GM10266 (cell line): ENCODE data around the gene MOB3A.

ENCODE experiments used
- DNase-seq: peaks from one replicate; pipeline ENCODE4 v3.0.0; 2012; ENCODE audit errors: extremely low spot score
- TF ChIP-seq, protein P1 (sequence below): IDR thresholded peaks from 2 replicates; pipeline ENCODE4 v1.5.1; 2012; ENCODE audit warnings: mild to moderate bottlenecking, low read depth; ENCODE audit not compliant: control insufficient read depth, insufficient read depth; ENCODE audit errors: missing control alignments

The MOB3A gene

DNA sequence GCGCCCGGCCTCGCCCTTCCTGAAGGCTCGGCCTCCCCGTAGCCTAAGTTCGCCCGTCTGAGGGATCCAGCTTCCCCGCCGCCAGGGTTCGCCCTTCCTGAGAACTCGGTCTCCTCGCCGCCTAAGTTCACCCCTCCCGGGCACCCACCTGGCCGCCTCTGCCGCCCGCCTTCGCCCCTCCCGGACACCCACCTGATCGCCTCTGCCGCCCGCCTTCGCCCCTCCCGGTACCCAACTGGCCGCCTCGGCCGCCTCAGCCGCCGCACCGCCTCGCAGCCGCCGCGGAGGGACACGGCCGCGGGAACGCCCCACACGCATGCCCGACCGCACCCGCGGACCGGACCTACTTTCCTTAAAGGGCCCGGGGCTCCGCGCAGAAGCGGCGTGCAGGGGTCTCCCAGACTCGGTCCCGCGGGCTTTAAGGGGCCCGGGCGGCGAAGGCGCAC is at the start of gene MOB3A:
Gene MOB3A, minus strand, starts transcription at position 293 of the 446 bp plus-strand sequence. CDS start 17,766 bp downstream, outside the sequence.
- DNase-seq: no peak
- TF ChIP-seq, protein P1, sequence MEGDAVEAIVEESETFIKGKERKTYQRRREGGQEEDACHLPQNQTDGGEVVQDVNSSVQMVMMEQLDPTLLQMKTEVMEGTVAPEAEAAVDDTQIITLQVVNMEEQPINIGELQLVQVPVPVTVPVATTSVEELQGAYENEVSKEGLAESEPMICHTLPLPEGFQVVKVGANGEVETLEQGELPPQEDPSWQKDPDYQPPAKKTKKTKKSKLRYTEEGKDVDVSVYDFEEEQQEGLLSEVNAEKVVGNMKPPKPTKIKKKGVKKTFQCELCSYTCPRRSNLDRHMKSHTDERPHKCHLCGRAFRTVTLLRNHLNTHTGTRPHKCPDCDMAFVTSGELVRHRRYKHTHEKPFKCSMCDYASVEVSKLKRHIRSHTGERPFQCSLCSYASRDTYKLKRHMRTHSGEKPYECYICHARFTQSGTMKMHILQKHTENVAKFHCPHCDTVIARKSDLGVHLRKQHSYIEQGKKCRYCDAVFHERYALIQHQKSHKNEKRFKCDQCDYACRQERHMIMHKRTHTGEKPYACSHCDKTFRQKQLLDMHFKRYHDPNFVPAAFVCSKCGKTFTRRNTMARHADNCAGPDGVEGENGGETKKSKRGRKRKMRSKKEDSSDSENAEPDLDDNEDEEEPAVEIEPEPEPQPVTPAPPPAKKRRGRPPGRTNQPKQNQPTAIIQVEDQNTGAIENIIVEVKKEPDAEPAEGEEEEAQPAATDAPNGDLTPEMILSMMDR: peak; percentile 45

DNA sequence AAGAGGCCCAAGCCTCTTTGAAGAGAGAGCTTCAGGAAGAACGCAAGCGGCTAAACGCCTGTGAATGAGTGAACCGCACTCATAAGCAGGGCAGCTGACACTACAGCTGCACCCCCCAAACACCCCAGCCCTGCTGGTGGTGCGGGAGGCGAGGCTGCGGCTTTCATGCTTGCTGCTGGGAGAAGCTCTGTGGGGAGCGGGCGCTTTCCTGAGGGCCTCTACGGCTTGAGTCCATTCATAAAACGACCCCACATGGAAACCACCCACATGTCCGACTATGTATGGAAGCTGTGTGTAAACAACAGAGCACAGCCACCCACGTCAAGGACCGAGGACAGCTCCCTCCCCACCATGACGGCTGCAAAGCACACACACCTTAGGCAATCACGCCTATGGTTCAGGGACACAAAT is 49.7 kb upstream of the MOB3A start:
- no peak for DNase-seq
- TF ChIP-seq, protein P1: no peak

DNA sequence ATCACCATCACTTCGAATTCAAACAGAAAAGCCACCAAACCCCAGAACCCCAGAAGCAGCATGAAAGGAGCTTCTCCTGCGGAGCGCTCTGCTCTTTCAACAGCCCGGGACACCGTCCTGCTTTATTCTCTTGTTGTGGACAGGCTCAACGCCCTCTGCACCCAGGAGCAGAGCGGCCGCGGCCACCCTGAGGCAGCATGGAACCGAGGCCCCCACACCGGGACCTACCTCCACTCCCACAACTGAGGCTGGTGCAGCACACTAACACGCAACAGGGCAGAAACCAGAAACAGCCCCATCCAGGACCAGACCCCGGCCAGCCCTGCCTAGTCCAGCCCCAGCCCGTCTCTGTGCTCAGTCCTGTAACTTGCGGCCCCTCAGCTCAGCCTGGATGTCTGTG is 48.1 kb upstream of the MOB3A start:
- DNase-seq: no peak
- TF ChIP-seq, protein P1: no peak

DNA sequence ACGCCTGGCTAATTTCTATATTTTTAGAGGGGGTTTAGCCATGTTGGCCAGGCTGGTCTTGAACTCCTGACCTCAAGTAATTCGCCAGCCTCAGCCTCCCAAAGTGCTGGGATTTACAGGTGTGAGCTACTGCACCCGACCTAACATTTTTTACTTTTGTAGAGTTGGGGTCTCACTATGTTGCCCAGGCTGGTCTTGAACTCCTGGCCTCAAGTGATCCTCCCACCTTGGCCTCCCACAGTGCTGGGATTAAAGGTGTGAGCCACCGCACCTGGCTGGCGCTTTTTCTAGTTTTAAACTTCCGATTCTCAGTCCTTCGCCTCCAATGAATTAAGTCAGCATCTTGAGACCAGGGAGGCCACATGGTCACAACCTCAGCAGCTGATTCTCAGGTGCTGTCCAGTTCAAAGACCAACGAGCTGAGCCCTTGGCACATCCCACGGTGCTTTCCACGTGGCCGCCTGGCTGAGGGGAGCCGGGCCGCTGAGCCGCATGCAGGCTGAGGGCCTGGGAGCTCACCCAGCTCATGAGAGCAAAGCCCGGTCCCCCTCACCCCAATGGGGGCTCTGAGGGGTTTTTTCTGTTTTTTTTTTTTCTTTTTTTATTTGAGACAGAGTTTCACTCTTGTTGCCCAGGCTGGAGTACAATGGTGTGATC is 46.2 kb upstream of the MOB3A start:
- DNase-seq: no peak
- TF ChIP-seq, protein P1: no peak

DNA sequence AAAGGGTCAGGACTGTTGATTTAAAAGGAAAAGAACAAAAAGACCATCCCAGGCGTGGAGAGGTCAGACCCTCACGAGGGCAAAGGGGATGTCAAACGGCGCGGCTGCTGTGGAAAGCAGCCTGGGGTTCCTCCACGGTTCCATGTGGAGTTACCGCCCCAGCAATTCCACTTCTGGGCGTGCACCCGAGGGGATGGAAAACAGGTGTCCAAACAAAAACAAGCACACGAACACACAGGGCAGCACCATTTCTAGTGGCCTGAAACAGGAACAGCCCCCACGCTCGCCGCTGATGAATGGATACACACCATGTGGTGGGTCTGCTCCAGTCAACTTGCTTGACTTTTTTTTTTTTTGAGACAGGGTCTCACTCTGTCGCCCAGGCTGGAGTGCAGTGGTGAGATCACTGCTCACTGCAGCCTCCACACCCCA is 44.0 kb upstream of the MOB3A start:
- no peak for DNase-seq
- TF ChIP-seq, protein P1: no peak

DNA sequence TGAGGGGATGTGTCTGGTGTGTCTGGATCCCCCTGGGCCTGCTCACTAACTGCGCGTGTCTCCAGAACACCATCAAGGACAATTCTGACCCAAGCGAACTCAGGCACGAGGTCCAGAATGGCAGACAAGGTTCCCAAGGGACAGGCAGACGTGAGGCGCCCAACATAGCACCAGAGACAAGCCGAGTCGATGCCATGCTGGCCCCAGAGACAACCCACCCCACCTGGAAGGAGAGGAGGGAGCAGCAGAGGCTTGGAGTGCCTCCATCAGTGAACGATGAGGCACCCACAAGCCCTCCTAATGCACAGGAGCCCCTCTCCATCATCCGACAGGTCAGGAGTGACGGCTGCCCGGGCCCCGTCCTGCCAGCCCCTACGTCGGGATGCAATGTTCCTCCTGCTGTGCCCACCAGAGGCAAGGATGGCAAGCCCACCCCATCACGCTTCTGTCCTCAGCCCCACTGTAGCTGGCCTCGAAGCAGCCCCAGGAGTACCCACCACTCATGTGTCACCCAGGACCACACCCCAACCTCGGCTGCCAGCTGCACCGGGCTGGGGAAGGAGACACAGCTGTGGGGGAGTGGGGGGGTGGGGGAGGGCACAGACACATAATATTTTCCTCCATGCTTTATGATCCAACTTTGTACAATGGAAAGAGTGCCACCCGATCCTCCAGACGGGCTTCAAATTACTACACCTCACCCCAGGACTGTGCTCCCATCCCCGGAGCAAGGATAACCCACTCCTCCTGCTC is 43.4 kb upstream of the MOB3A start:
- TF ChIP-seq, protein P1: no peak
- DNase-seq: no peak
